H9 (cell line): ENCODE results near the gene HSPG2. TPM values are rescaled to one million over a fixed set of nuclear protein-coding genes. Genes with fewer than 3 reads are reported as not detected.

Experiments used
- DNase-seq: peaks from one replicate; pipeline ENCODE4 v3.0.0-alpha.2; 2017
- H2AFZ ChIP-seq: one replicate; pipeline ENCODE4 v1.6.1; 2013; ENCODE audit warnings: mild to moderate bottlenecking, low read length, control low read depth, moderate library complexity
- H2AK5ac ChIP-seq: 2 replicates; pipeline ENCODE4 v1.6.1; 2013; ENCODE audit warnings: low read length, control low read depth, mixed read lengths; ENCODE audit not compliant: insufficient read length
- H2BK120ac ChIP-seq: one replicate; pipeline ENCODE4 v1.6.1; 2013; ENCODE audit warnings: low read depth, mild to moderate bottlenecking, low read length, control low read depth, inconsistent platforms; ENCODE audit not compliant: poor library complexity, severe bottlenecking
- H2BK12ac ChIP-seq: 2 replicates; pipeline ENCODE4 v1.6.1; 2013; ENCODE audit warnings: low read length, control low read depth, mixed read lengths, low read depth; ENCODE audit not compliant: insufficient read length
- H2BK15ac ChIP-seq: 2 replicates; pipeline ENCODE4 v1.6.1; 2013; ENCODE audit warnings: low read depth, low read length, control low read depth
- H2BK20ac ChIP-seq: one replicate; pipeline ENCODE4 v1.6.1; 2013; ENCODE audit warnings: low read depth, mild to moderate bottlenecking, low read length, control low read depth, inconsistent platforms; ENCODE audit not compliant: poor library complexity, severe bottlenecking
- H2BK5ac ChIP-seq: 2 replicates; pipeline ENCODE4 v1.6.1; 2013; ENCODE audit warnings: low read length, control low read depth, mixed read lengths; ENCODE audit not compliant: insufficient read length
- H3K14ac ChIP-seq: 2 replicates; pipeline ENCODE4 v1.6.1; 2013; ENCODE audit warnings: low read length, control low read depth; ENCODE audit not compliant: insufficient read depth
- H3K18ac ChIP-seq: 2 replicates; pipeline ENCODE4 v1.6.1; 2013; ENCODE audit warnings: low read depth, mild to moderate bottlenecking, mixed read lengths, low read length, control low read depth; ENCODE audit not compliant: insufficient read length
- H3K23ac ChIP-seq: 2 replicates; pipeline ENCODE4 v1.6.1; 2013; ENCODE audit warnings: low read length, control low read depth, mixed read lengths, low read depth; ENCODE audit not compliant: insufficient read length
- H3K23me2 ChIP-seq: 2 replicates; pipeline ENCODE4 v1.6.1; 2013; ENCODE audit warnings: low read depth, mild to moderate bottlenecking, mixed read lengths, low read length, control low read depth; ENCODE audit not compliant: insufficient read length, poor library complexity, severe bottlenecking
- H3K27ac ChIP-seq: 2 replicates; pipeline ENCODE4 v1.5.1; 2013; ENCODE audit warnings: low read length, control low read depth, mixed read lengths, low read depth; ENCODE audit not compliant: insufficient read length
- H3K27me3 ChIP-seq: 2 replicates; pipeline ENCODE4 v1.6.1; 2013; ENCODE audit warnings: low read length, control low read depth, inconsistent platforms; ENCODE audit not compliant: insufficient read depth
- H3K4ac ChIP-seq: 2 replicates; pipeline ENCODE4 v1.6.1; 2013; ENCODE audit warnings: low read depth, mild to moderate bottlenecking, control low read depth, inconsistent platforms, low read length, moderate library complexity
- H3K4me1 ChIP-seq: 2 replicates; pipeline ENCODE4 v1.6.1; 2013; ENCODE audit warnings: low read length, control low read depth, inconsistent platforms; ENCODE audit not compliant: insufficient read depth
- H3K4me2 ChIP-seq: 2 replicates; pipeline ENCODE4 v1.6.1; 2013; ENCODE audit warnings: low read length, control low read depth, mixed read lengths; ENCODE audit not compliant: insufficient read length, insufficient read depth
- H3K56ac ChIP-seq: 2 replicates; pipeline ENCODE4 v1.6.1; 2013; ENCODE audit warnings: low read depth, mild to moderate bottlenecking, mixed read lengths, low read length, control low read depth; ENCODE audit not compliant: insufficient read length
- H3K79me1 ChIP-seq: 2 replicates; pipeline ENCODE4 v1.6.1; 2013; ENCODE audit warnings: low read depth, mild to moderate bottlenecking, moderate library complexity, low read length, control low read depth, inconsistent platforms; ENCODE audit not compliant: insufficient read depth, poor library complexity, severe bottlenecking
- H3K79me2 ChIP-seq: 2 replicates; pipeline ENCODE4 v1.6.1; 2013; ENCODE audit warnings: low read length, control low read depth, inconsistent platforms; ENCODE audit not compliant: insufficient read depth
- H3K9ac ChIP-seq: 2 replicates; pipeline ENCODE4 v1.6.1; 2013; ENCODE audit warnings: low read length, control low read depth, mixed read lengths; ENCODE audit not compliant: insufficient read length; ENCODE audit errors: extremely low read depth
- H3K9me3 ChIP-seq: one replicate; pipeline ENCODE4 v1.6.1; 2013; ENCODE audit warnings: low read depth, low read length, inconsistent platforms; ENCODE audit not compliant: control insufficient read depth
- H3T11ph ChIP-seq: one replicate; pipeline ENCODE4 v1.6.1; 2013; ENCODE audit warnings: mild to moderate bottlenecking, low read length, control low read depth, inconsistent platforms
- H4K20me1 ChIP-seq: one replicate; pipeline ENCODE4 v1.6.1; 2013; ENCODE audit not compliant: control insufficient read depth, insufficient read length, insufficient read depth
- H4K5ac ChIP-seq: 2 replicates; pipeline ENCODE4 v1.6.1; 2013; ENCODE audit warnings: low read depth, mild to moderate bottlenecking, mixed read lengths, low read length, control low read depth; ENCODE audit not compliant: insufficient read length
- H4K8ac ChIP-seq: replicated peaks from 2 replicates; pipeline ENCODE4 v1.6.1; 2013; ENCODE audit warnings: low read length, control low read depth, mixed read lengths, low read depth; ENCODE audit not compliant: insufficient read length
- H4K91ac ChIP-seq: 2 replicates; pipeline ENCODE4 v1.6.1; 2013; ENCODE audit warnings: low read depth, mild to moderate bottlenecking, moderate library complexity, mixed read lengths, low read length, control low read depth; ENCODE audit not compliant: insufficient read length
- H3K27ac Mint-ChIP-seq, 3 experiments: 2 replicates in 2 of 3; 3 replicates in 1 of 3; pipeline ENCODE4 v1.8.0; 2020 to 2021; ENCODE audit warnings: mixed read lengths in 3 of 3, mild to moderate bottlenecking in 1 of 3, moderate library complexity in 1 of 3
- H3K27me3 Mint-ChIP-seq: 2 replicates; pipeline ENCODE4 v1.8.0; 2021; ENCODE audit warnings: low read depth, mild to moderate bottlenecking, moderate library complexity, mixed read lengths
- H3K36me3 Mint-ChIP-seq, 3 experiments: 2 replicates in 2 of 3; 3 replicates in 1 of 3; pipeline ENCODE4 v1.8.0; 2020 to 2021; ENCODE audit warnings: low read depth in 3 of 3, mixed read lengths in 3 of 3; ENCODE audit not compliant: insufficient read depth in 1 of 3
- H3K4me1 Mint-ChIP-seq, 2 experiments: 2 replicates each; pipeline ENCODE4 v1.8.0; 2020; ENCODE audit warnings: mixed read lengths in 2 of 2
- H3K4me3 Mint-ChIP-seq, 2 experiments: 2 replicates in 1 of 2; 3 replicates in 1 of 2; pipeline ENCODE4 v1.8.0; 2020 to 2021; ENCODE audit warnings: mild to moderate bottlenecking in 2 of 2, mixed read lengths in 2 of 2, moderate library complexity in 1 of 2
- H3K9me3 Mint-ChIP-seq, 2 experiments: 2 replicates in 1 of 2; 3 replicates in 1 of 2; pipeline ENCODE4 v1.8.0; 2020; ENCODE audit warnings: mild to moderate bottlenecking in 2 of 2, mixed read lengths in 2 of 2, moderate library complexity in 1 of 2
- WGBS: extraction: QIAGEN DNeasy Blood & Tissue Kit; methylation state at CpG from one replicate; pipeline ENCODE4 v1.1.7; 2013; ENCODE audit warnings: missing lambda C conversion rate, low lambda C conversion rate, mixed read lengths; ENCODE audit not compliant: insufficient read length; ENCODE audit errors: extremely low coverage; 5-methylcytosine and 5-hydroxymethylcytosine counted together
- total RNA-seq: library from RNA; stranded (reverse); gene quantifications from 2 replicates; pipeline ENCODE4 v1.2.1, GENCODE V29; 2021
- TF ChIP-seq, protein P1 (sequence below): fragments of 200-600 bp; sonication (generic); conservative IDR thresholded peaks from 3 replicates; pipeline ENCODE4 v1.8.0; 2021; ENCODE audit warnings: antibody characterized with exemption, mild to moderate bottlenecking

HSPG2 gene
- total RNA-seq, 1 experiment from 2014 or later = 90.0 TPM

- no peaks in the 10 kb centered on the region for H3K23me2 ChIP-seq
- H3K27me3 ChIP-seq = no peaks in the 10 kb centered on the region
- Mint-ChIP-seq H3K36me3 (peaks cover 2 to 13% (median 8%) of the 10 kb centered on the region in 3 experiments; a peak in 6 of 7 replicates), H3K4me1 (peaks cover 21 to 33% of the 10 kb centered on the region in 2 experiments), H3K9me3 (no peaks in the 10 kb centered on the region; a peak in 1 of 5 replicates), H3K27ac (peak overlapping the region; percentile 12 to 63 (median 51); a peak in 3 of 7 replicates), H3K4me3 (no peak overlapping the region), H3K27me3 (no peaks in the 10 kb centered on the region)
- H3K79me2 ChIP-seq = no peaks in the 10 kb centered on the region
- no peaks in the 10 kb centered on the region for H3K9me3 ChIP-seq
- H3K4ac ChIP-seq = no peak overlapping the region
- no peak overlapping the region; the same call in 1 of the 2 replicates for H3K14ac ChIP-seq
- WGBS = no CpG with 5 or more reads among the region's 4 CpGs
- H2BK20ac ChIP-seq = no peak overlapping the region
- H2AFZ ChIP-seq = no peak overlapping the region
- no peak overlapping the region for H3K27ac ChIP-seq
- no peak overlapping the region for H4K91ac ChIP-seq
- H2BK5ac ChIP-seq = no peak overlapping the region
- H4K20me1 ChIP-seq = no peaks in the 10 kb centered on the region
- H4K5ac ChIP-seq = no peak overlapping the region
- H3K9ac ChIP-seq = no peak overlapping the region
- no peak overlapping the region for H2BK12ac ChIP-seq
- H2BK120ac ChIP-seq = no peak overlapping the region
- H3K18ac ChIP-seq = no peak overlapping the region
- H3K56ac ChIP-seq = no peak overlapping the region
- TF ChIP-seq, protein P1, sequence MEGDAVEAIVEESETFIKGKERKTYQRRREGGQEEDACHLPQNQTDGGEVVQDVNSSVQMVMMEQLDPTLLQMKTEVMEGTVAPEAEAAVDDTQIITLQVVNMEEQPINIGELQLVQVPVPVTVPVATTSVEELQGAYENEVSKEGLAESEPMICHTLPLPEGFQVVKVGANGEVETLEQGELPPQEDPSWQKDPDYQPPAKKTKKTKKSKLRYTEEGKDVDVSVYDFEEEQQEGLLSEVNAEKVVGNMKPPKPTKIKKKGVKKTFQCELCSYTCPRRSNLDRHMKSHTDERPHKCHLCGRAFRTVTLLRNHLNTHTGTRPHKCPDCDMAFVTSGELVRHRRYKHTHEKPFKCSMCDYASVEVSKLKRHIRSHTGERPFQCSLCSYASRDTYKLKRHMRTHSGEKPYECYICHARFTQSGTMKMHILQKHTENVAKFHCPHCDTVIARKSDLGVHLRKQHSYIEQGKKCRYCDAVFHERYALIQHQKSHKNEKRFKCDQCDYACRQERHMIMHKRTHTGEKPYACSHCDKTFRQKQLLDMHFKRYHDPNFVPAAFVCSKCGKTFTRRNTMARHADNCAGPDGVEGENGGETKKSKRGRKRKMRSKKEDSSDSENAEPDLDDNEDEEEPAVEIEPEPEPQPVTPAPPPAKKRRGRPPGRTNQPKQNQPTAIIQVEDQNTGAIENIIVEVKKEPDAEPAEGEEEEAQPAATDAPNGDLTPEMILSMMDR = no peak
- no peak for DNase-seq
- no peak overlapping the region for H3T11ph ChIP-seq
- H4K8ac ChIP-seq = no peak overlapping the region
- no peaks in the 10 kb centered on the region for H3K79me1 ChIP-seq
- no peak overlapping the region for H2BK15ac ChIP-seq
- no peak overlapping the region for H3K4me2 ChIP-seq
- no peaks in the 10 kb centered on the region for H3K4me1 ChIP-seq
- no peak overlapping the region for H3K23ac ChIP-seq
- H2AK5ac ChIP-seq = no peak overlapping the region
These were observed 37.8 kb downstream of the HSPG2 start for GRCh38 chr1:21899267-21899810.
